Raji (cell line): ENCODE measurements around the gene CFAP107.
"Not testable (repeated sequence)": the region's sequence is repeated elsewhere in the genome, so short reads cannot be mapped to it uniquely, and the experiment has no call there.

Source experiments
- POLR2A ChIP-seq: IDR thresholded peaks from 2 replicates; pipeline ENCODE4 v1.6.1; 2011; ENCODE audit warnings: low read depth, low read length, control low read depth; ENCODE audit not compliant: insufficient read depth

The CFAP107 gene

GRCh38 chr1:12764016-12764415, 18.0 kb downstream of the CFAP107 start:
- no peak for TF ChIP-seq POLR2A

GRCh38 chr1:12769031-12769430, 23.0 kb downstream of the CFAP107 start:
- TF ChIP-seq POLR2A: no peak

GRCh38 chr1:12769976-12770505, 24.0 kb downstream of the CFAP107 start:
- TF ChIP-seq POLR2A: no peak

GRCh38 chr1:12770620-12771019, 24.6 kb downstream of the CFAP107 start:
- TF ChIP-seq POLR2A: no peak

- TF ChIP-seq POLR2A: no peak
Observed at GRCh38 chr1:12771186-12771585, 25.2 kb downstream of the CFAP107 start.

GRCh38 chr1:12772520-12772919, 26.5 kb downstream of the CFAP107 start:
- no peak for TF ChIP-seq POLR2A

GRCh38 chr1:12773438-12773837, 27.4 kb downstream of the CFAP107 start, which contains the start of gene PRAMEF12:
PRAMEF12 (plus strand) TSS chr1:12773738; CDS start chr1:12774868, 1,130 bp downstream.
- no peak for TF ChIP-seq POLR2A

GRCh38 chr1:12774801-12775345, 28.9 kb downstream of the CFAP107 start:
- TF ChIP-seq POLR2A: no peak

- TF ChIP-seq POLR2A: no peak
Observed at GRCh38 chr1:12775443-12775842, 29.4 kb downstream of the CFAP107 start.

- TF ChIP-seq POLR2A: no peak
Observed at GRCh38 chr1:12776801-12777557, 31.0 kb downstream of the CFAP107 start.

GRCh38 chr1:12778061-12778460, 32.1 kb downstream of the CFAP107 start:
- TF ChIP-seq POLR2A: no peak

- TF ChIP-seq POLR2A: no peak
Observed at GRCh38 chr1:12778907-12779306, 32.9 kb downstream of the CFAP107 start.

- TF ChIP-seq POLR2A: not testable (repeated sequence)
Observed at GRCh38 chr1:12791097-12791496, 45.1 kb downstream of the CFAP107 start, which contains the start of gene PRAMEF1. PRAMEF1 (plus strand) TSS chr1:12791397; CDS start chr1:12793228, 1,831 bp downstream.

- TF ChIP-seq POLR2A: no peak
Observed at GRCh38 chr1:12798911-12799310, 52.9 kb downstream of the CFAP107 start.

GRCh38 chr1:12799730-12800129, 53.7 kb downstream of the CFAP107 start:
- no peak for TF ChIP-seq POLR2A

- TF ChIP-seq POLR2A: no peak
Observed at GRCh38 chr1:12809933-12810332, 63.9 kb downstream of the CFAP107 start.
